ENCODE results near the gene ANKRD18B.
"Not testable (repeated sequence)": the region's sequence is repeated elsewhere in the genome, so short reads cannot be mapped to it uniquely, and the experiment has no call there.

ANKRD18B gene

DNA sequence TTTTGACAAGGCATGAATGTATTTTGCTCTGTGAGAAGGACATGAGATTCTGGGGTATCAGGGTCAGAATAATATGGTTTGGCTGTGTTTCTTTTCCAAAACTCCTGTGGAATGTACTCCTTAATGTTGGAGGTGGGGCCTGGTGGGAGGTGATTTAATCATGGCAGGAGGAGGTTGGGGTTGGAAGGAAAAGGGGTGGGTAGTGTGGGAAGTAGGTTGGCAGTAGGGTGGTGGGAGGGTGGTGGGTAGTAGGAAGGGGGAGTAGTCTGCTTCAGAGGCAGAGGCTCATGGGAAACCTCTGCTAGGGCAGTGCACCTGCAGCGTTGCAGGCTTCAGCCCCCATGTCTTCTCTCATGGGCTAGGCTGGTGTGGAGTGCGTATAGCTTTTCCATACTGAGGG lies 72.9 kb downstream of the ANKRD18B start:
- H3K4me3 ChIP-seq (ENCODE audit: low read length), result not testable (repeated sequence)

DNA sequence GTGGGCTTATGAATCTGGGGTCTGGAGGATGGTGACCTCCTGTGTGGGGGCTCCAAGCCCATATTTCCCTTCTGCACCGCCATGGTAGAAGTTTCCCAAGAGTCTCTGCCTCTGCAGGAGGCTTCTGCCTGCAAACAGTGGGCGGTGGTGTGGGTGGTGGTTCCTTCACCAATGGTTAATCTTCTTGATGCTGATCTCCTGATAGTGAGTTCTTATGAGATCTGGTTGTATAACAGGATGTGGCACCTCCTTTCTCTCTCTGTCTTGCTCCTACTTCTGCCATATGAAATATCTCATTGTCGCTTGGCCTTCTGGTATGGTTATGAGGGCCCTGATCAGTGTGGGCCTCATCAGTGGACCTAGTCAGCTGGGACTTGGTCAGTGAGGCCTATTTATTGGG lies 73.3 kb downstream of the ANKRD18B start:
- H3K4me3 ChIP-seq (ENCODE audit: low read length), result not testable (repeated sequence)

DNA sequence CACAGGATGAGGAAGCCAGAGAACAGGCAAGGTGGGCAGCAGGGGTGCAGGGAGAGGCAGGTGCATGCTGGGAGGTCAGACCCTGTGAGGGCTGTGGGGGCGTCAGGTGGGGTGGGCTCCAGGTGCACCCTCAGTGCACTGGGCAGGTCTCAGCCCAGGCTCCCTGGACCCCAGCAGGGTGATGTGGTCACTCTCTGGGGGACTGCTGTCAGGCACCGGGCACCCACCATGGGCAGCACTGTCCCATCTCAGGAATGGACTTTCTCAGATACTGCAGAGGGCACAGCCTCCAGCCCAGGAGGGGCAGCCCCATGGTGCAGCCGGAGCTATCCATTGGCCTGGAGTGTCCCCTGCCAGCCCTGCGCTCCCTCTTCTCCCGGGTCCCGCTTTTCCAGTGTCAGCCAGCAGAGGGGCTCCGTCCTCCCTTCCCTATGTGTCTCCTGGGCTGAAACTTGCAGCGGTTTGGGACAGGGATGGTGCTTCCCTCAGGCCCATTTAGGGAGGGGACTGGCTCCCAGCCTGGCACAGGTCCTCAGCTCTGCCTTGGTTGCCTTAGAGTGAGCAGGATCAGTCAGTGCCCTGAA lies 74.8 kb downstream of the ANKRD18B start:
- not testable (repeated sequence) for H3K4me3 ChIP-seq (ENCODE audit: low read length)

DNA sequence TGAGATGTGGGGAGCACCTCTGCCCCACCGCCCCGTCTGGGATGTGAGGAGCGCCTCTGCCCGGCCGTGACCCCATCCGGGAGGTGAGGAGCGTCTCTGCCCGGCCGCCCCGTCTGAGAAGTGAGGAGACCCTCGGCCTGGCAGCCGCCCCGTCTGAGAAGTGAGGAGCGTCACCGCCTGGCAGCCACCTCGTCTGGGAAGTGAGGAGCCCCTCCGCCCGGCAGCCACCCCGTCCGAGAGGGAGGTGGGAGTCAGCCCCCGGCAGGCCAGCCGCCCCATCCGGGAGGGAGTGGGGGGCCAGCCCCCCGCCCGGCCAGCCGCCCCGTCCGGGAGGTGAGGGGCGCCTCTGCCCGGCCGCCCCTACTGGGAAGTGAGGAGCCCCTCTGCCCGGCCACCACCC lies 76.9 kb downstream of the ANKRD18B start:
- H3K4me3 ChIP-seq (ENCODE audit: low read length), result not testable (repeated sequence)

DNA sequence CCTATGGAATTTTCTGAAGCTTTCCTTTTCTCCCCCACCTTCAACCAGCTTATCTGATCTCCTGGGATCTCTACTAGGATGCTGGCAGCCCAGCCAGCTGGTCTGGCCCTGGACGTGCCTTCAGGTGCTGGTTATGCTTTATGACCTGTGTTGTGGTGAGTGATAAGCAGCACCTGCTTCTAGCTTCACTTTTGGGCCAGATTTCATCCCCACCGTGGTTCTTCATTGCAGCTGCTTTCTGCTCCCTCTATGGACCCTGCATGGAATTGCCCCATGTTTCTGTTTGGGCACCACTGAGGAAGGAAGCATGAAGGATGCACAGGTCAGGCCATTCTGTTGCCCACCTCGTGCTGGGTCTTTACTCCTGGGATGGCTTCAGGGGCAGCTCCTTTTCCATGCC lies 80.2 kb downstream of the ANKRD18B start:
- not testable (repeated sequence) for H3K4me3 ChIP-seq (ENCODE audit: low read length)

- H3K4me3 ChIP-seq (ENCODE audit: low read length), result not testable (repeated sequence)
These were observed 80.9 kb downstream of the ANKRD18B start for GRCh38 chr9:33604936-33605335.

DNA sequence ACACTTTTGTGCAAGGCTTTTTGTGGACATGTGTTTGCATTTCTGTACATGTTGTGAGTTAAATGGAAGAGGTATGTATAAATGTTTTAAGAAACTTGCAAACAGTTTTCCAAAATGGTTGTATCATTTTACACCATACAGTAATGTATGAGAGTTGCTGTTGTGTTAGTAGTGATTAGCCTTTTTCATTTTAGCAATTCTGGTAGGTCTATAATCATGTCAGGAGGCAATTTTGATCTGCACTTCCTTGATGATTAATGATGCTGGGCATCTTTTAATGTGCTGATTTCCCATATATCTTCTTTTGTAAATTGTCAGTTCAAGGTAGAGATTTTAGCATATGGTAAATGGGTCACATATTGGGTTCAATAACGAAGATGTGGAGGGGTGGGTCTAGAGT lies 87.3 kb downstream of the ANKRD18B start:
- no peak overlapping the region for H3K4me3 ChIP-seq (ENCODE audit: low read length)
- TF ChIP-seq ZNF274 (IDR thresholded peaks at IDR 0.05; ENCODE audit: low read depth, low read length), result no peak

GRCh38 chr9:33612410-33612809 lies 88.4 kb downstream of the ANKRD18B start:
- not testable (repeated sequence) for H3K4me3 ChIP-seq (ENCODE audit: low read length)

- TF ChIP-seq ZNF274 (IDR thresholded peaks at IDR 0.05; ENCODE audit: low read depth, low read length), result no peak
- H3K4me3 ChIP-seq (ENCODE audit: low read length), result no peak overlapping the region
These were observed 90.1 kb downstream of the ANKRD18B start for GRCh38 chr9:33614001-33614687.

- H3K4me3 ChIP-seq (ENCODE audit: low read length), result not testable (repeated sequence)
These were observed 94.3 kb downstream of the ANKRD18B start for GRCh38 chr9:33618370-33618769.

- no peak overlapping the region for H3K4me3 ChIP-seq (ENCODE audit: low read length)
- no peak for TF ChIP-seq ZNF274 (IDR thresholded peaks at IDR 0.05; ENCODE audit: low read depth, low read length)
These were observed 95.8 kb downstream of the ANKRD18B start for GRCh38 chr9:33619666-33620404.

DNA sequence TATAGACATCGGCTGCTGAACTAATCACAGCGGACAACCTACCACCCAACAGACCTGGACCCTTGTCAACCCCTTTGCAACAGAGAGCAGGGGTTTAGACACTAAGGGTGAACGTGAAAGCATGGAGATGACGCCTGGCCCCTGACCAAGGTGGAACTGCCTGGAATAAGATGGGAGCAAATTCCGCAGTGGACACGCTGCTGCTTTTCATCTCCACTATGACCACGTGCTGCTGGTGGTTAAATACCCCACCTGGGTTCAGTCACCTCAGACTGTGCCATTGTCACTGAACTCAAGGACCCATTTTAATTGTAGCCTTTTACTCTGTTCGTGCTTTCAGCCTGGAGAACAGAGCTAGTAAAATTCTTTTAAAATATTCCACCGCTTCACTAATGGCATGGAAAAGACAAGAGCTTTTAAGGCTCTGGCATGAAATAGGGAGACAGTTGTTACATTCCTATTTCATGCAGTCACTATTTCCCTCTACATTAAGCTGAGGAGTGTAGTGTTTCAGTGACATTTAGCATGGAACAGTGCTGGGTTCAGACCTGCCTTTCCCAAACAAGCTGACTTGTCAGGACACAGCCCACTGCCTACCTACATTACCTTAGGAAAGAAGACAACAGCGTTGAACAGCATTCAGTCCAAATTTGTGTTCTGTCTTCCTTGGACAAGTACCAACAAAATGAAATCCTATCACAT lies 96.8 kb downstream of the ANKRD18B start:
- TF ChIP-seq ZNF274 (IDR thresholded peaks at IDR 0.05; ENCODE audit: low read depth, low read length), result no peak
- no peak overlapping the region for H3K4me3 ChIP-seq (ENCODE audit: low read length)
